ENCODE measurements around the gene PPP6R3. TPM values are rescaled to one million over a fixed set of nuclear protein-coding genes. Genes with fewer than 3 reads are reported as not detected.

Gene PPP6R3
- total RNA-seq, 1 experiment from 2014 or later = 153 TPM

DNA sequence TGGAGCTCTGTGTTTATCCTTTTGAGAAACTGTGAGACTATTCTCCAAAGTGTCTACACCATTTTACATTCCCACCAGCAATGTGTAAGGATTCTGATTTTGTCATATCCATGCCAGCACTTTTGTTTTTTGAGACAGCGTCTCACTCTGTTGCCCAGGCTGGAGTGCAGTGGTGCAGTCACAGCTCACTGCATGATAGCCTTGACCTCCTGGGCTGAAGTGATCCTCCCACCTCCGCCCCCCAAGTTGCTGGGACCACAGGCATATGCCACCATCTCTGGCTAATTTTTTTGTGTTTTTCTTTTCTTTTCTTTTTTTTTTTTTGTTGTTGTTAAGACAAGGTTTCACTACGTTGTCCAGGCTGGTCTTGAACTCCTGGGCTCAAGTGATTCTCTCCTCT lies 35.3 kb downstream of the PPP6R3 start:
- no peak overlapping the region for H3K4me3 ChIP-seq (ENCODE audit: low read depth, low read length, poor library complexity, severe bottlenecking)
- no peaks in the 10 kb centered on the region for H3K9me3 ChIP-seq (ENCODE audit: low read depth, low read length, poor library complexity, severe bottlenecking)
- H3K36me3 ChIP-seq (ENCODE audit: insufficient read depth, low read length, poor library complexity, severe bottlenecking) = no peaks in the 10 kb centered on the region
- ChIA-PET CTCF (no interaction called here), POLR2A (ENCODE audit: low non-redundant PET) (no interaction called here)
- H3K27ac ChIP-seq (ENCODE audit: low read depth, low read length, poor library complexity, severe bottlenecking) = no peak overlapping the region
- no peak for TF ChIP-seq CTCF (conservative IDR thresholded peaks at IDR 0.05; ENCODE audit: low read depth, low read length)
- TF ChIP-seq EZH2 (IDR thresholded peaks at IDR 0.05; ENCODE audit: borderline replicate concordance, low read depth, low read length, poor library complexity, severe bottlenecking) = no peak
- intact Hi-C loops (cut with micrococcal nuclease; ENCODE audit: unreplicated experiment) = no loop called here
- no peak for DNase-seq (ENCODE audit: low spot score)
- no TSS peak for BruUV-seq (replicated peaks)
- peaks cover 15% of the 10 kb centered on the region for H3K4me1 ChIP-seq (ENCODE audit: insufficient read depth, low read length, poor library complexity, severe bottlenecking)
- no peaks in the 10 kb centered on the region for H3K27me3 ChIP-seq (replicated peaks; ENCODE audit: insufficient read depth, low read depth, low read length, poor library complexity)

- intact Hi-C loops (cut with micrococcal nuclease; ENCODE audit: unreplicated experiment) = no loop called here
- ChIA-PET POLR2A (ENCODE audit: low non-redundant PET) (no interaction called here), CTCF (no interaction called here)
- TF ChIP-seq CTCF (conservative IDR thresholded peaks at IDR 0.05; ENCODE audit: low read depth, low read length) (no peak), EZH2 (IDR thresholded peaks at IDR 0.05; ENCODE audit: borderline replicate concordance, low read depth, low read length, poor library complexity, severe bottlenecking) (no peak)
- Histone ChIP-seq H3K4me3 (ENCODE audit: low read depth, low read length, poor library complexity, severe bottlenecking) (no peak overlapping the region), H3K36me3 (ENCODE audit: insufficient read depth, low read length, poor library complexity, severe bottlenecking) (no peaks in the 10 kb centered on the region), H3K27me3 (replicated peaks; ENCODE audit: insufficient read depth, low read depth, low read length, poor library complexity) (no peaks in the 10 kb centered on the region), H3K27ac (ENCODE audit: low read depth, low read length, poor library complexity, severe bottlenecking) (no peak overlapping the region), H3K4me1 (ENCODE audit: insufficient read depth, low read length, poor library complexity, severe bottlenecking) (peaks cover 15% of the 10 kb centered on the region), H3K9me3 (ENCODE audit: low read depth, low read length, poor library complexity, severe bottlenecking) (no peaks in the 10 kb centered on the region)
- no TSS peak for BruUV-seq (replicated peaks)
- DNase-seq (ENCODE audit: low spot score) = no peak
These were observed 37.2 kb downstream of the PPP6R3 start for GRCh38 chr11:68497761-68498160.

DNA sequence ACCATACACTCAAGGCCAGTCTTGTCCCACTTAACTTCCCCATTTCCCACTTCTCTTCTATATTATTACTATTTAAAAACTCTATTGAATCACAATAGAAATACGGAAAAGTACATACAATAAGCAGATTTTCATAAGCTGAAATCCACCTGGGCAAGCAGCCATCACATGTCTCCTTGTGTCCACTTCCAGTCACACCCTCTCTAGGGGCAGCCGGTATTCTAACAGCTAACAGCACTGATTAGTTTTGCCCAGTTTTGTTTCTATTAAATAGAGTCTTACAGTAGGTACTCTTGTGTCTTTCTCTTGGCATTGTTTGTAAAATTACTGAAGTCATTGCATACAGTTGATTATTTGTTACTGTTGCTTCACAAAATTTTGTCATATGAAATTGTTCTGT lies 37.8 kb downstream of the PPP6R3 start:
- BruUV-seq (replicated peaks) = no TSS peak
- no peak for TF ChIP-seq CTCF (conservative IDR thresholded peaks at IDR 0.05; ENCODE audit: low read depth, low read length)
- Histone ChIP-seq H3K4me1 (ENCODE audit: insufficient read depth, low read length, poor library complexity, severe bottlenecking) (peaks cover 15% of the 10 kb centered on the region), H3K4me3 (ENCODE audit: low read depth, low read length, poor library complexity, severe bottlenecking) (no peak overlapping the region), H3K36me3 (ENCODE audit: insufficient read depth, low read length, poor library complexity, severe bottlenecking) (no peaks in the 10 kb centered on the region), H3K27me3 (replicated peaks; ENCODE audit: insufficient read depth, low read depth, low read length, poor library complexity) (no peaks in the 10 kb centered on the region), H3K9me3 (ENCODE audit: low read depth, low read length, poor library complexity, severe bottlenecking) (no peaks in the 10 kb centered on the region), H3K27ac (ENCODE audit: low read depth, low read length, poor library complexity, severe bottlenecking) (no peak overlapping the region)
- ChIA-PET POLR2A (ENCODE audit: low non-redundant PET) (no interaction called here), CTCF (no interaction called here)
- intact Hi-C loops (cut with micrococcal nuclease; ENCODE audit: unreplicated experiment) = no loop called here
- no peak for DNase-seq (ENCODE audit: low spot score)
